Osteoblast (primary cell): Measurements from ENCODE around the gene OFD1. TPM values are rescaled to one million over a fixed set of nuclear protein-coding genes. Genes with fewer than 3 reads are reported as not detected.

ENCODE experiments used
- DNase-seq: peaks from one replicate; pipeline ENCODE4 v3.0.0; 2011; ENCODE audit warnings: low spot score, mixed read lengths; ENCODE audit not compliant: insufficient read length; ENCODE audit errors: missing footprints
- H2AFZ ChIP-seq: 2 replicates; pipeline ENCODE4 v1.6.0; 2011; ENCODE audit warnings: mild to moderate bottlenecking, low read length
- H3K27ac ChIP-seq: 2 replicates; pipeline ENCODE4 v1.5.1; 2011; ENCODE audit warnings: mild to moderate bottlenecking, low read depth, low read length, moderate library complexity
- H3K27me3 ChIP-seq: 2 replicates; pipeline ENCODE4 v1.6.0; 2012; ENCODE audit warnings: mild to moderate bottlenecking, control low read depth, inconsistent platforms, low read length, moderate library complexity; ENCODE audit not compliant: insufficient read depth
- H3K36me3 ChIP-seq: 2 replicates; pipeline ENCODE4 v1.5.1; 2011; ENCODE audit warnings: mild to moderate bottlenecking, low read length, control low read depth, moderate library complexity; ENCODE audit not compliant: insufficient read depth
- H3K4me1 ChIP-seq: 2 replicates; pipeline ENCODE4 v1.5.1; 2011; ENCODE audit warnings: mild to moderate bottlenecking, low read length, control low read depth, moderate library complexity; ENCODE audit not compliant: insufficient read depth
- H3K4me2 ChIP-seq: 2 replicates; pipeline ENCODE4 v1.6.0; 2011; ENCODE audit warnings: mild to moderate bottlenecking, low read length; ENCODE audit not compliant: insufficient read depth
- H3K4me3 ChIP-seq: fragments of 200-600 bp; sonication (generic); 3 replicates; pipeline ENCODE4 v1.5.1; 2012; ENCODE audit warnings: mild to moderate bottlenecking, low read length, inconsistent platforms; ENCODE audit not compliant: insufficient read depth
- H3K79me2 ChIP-seq: 2 replicates; pipeline ENCODE4 v1.6.0; 2012; ENCODE audit warnings: mild to moderate bottlenecking, low read length, control low read depth, inconsistent platforms; ENCODE audit not compliant: insufficient read depth
- H3K9me3 ChIP-seq: 2 replicates; pipeline ENCODE4 v1.5.1; 2011; ENCODE audit warnings: low read depth, low read length, control low read depth
- H4K20me1 ChIP-seq: 2 replicates; pipeline ENCODE4 v1.6.0; 2012; ENCODE audit warnings: mild to moderate bottlenecking, low read length, control low read depth; ENCODE audit not compliant: insufficient read depth
- total RNA-seq: library from RNA; depleted of rRNA; stranded (reverse); fragments of >200 nt; gene quantifications from 2 replicates; pipeline ENCODE4 v1.2.3, GENCODE V29; 2012
- TF ChIP-seq, protein P1 (sequence below): IDR thresholded peaks from 2 replicates; pipeline ENCODE4 v1.5.1; 2011; ENCODE audit warnings: mild to moderate bottlenecking, low read depth, low read length, moderate library complexity; ENCODE audit errors: extremely low read depth

Gene OFD1
- total RNA-seq, 1 donor, result 15.9 TPM

DNA sequence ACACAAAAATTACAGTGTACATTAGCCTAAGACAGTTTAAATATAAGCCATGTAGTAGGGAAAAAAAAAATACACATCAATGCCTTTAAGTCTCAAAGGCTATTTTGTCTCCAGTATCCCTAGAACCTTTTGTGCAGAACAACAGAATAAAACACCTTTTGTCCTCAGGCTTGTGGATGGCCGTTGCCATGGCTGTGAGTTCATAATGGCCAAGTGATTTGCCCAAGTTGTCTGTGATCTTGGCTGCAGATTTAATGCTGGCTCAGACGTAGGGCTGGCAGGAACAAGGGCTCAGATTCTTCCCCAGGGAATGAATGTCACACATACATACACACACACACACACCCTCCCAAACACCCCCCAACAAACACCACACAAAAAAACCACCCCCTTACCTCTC, 57.0 kb downstream of the OFD1 start:
- no peak for DNase-seq
- H3K4me3 ChIP-seq, result no peak overlapping the region
- no peak overlapping the region for H2AFZ ChIP-seq
- no peaks in the 10 kb centered on the region for H3K79me2 ChIP-seq
- H3K4me2 ChIP-seq, result no peak overlapping the region
- H3K36me3 ChIP-seq, result no peaks in the 10 kb centered on the region
- H3K4me1 ChIP-seq, result peaks cover 5% of the 10 kb centered on the region
- H3K9me3 ChIP-seq, result no peaks in the 10 kb centered on the region
- TF ChIP-seq, protein P1, sequence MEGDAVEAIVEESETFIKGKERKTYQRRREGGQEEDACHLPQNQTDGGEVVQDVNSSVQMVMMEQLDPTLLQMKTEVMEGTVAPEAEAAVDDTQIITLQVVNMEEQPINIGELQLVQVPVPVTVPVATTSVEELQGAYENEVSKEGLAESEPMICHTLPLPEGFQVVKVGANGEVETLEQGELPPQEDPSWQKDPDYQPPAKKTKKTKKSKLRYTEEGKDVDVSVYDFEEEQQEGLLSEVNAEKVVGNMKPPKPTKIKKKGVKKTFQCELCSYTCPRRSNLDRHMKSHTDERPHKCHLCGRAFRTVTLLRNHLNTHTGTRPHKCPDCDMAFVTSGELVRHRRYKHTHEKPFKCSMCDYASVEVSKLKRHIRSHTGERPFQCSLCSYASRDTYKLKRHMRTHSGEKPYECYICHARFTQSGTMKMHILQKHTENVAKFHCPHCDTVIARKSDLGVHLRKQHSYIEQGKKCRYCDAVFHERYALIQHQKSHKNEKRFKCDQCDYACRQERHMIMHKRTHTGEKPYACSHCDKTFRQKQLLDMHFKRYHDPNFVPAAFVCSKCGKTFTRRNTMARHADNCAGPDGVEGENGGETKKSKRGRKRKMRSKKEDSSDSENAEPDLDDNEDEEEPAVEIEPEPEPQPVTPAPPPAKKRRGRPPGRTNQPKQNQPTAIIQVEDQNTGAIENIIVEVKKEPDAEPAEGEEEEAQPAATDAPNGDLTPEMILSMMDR, result no peak
- H3K27ac ChIP-seq, result no peak overlapping the region
- H4K20me1 ChIP-seq, result no peaks in the 10 kb centered on the region
- H3K27me3 ChIP-seq, result no peaks in the 10 kb centered on the region

DNA sequence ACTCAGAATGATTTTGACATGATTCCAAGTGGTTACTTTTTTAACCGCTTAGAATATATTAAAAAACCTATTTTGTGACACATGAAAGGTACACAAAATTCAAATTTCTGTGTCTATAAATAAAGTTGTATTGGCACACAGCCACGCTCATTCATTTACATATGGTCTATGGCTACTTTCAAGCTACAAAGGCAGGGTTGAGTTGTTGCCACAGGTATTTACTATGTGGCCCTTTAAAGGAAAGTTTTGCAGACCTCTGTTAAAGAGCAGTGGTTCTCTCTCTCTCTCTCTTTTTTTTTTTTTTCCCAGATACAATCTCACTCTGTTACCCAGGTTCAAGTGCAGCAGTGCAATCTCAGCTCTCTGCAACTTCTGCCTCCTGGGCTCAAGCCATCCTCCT, 59.3 kb downstream of the OFD1 start:
- no peak for DNase-seq
- peaks cover 5% of the 10 kb centered on the region for H3K4me1 ChIP-seq
- no peaks in the 10 kb centered on the region for H3K27me3 ChIP-seq
- H3K79me2 ChIP-seq, result no peaks in the 10 kb centered on the region
- TF ChIP-seq, protein P1, result no peak
- no peak overlapping the region for H2AFZ ChIP-seq
- no peaks in the 10 kb centered on the region for H3K36me3 ChIP-seq
- H3K9me3 ChIP-seq, result no peaks in the 10 kb centered on the region
- no peak overlapping the region for H3K4me3 ChIP-seq
- no peaks in the 10 kb centered on the region for H4K20me1 ChIP-seq
- no peak overlapping the region for H3K27ac ChIP-seq
- no peak overlapping the region for H3K4me2 ChIP-seq

DNA sequence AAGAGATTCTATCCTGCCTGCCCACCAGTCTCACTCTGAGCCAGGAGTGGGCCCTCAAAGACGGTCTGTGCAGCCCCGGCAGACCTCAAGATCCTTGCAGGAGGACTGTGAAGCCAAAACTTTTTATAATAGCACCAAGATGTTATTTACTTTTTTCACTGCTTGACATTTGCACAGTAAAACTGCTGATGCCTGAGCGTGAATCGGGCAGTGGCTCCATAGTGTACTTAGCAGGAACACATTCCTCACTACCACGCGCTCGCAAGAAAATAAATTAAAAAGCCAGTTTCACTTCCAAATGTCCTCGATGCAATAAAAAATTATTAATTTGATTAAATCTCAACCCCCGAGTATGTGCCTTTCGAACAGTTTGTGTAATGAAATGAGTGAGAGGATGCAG, 59.9 kb downstream of the OFD1 start:
- Histone ChIP-seq H3K36me3 (no peaks in the 10 kb centered on the region), H3K79me2 (no peaks in the 10 kb centered on the region), H2AFZ (no peak overlapping the region), H3K4me1 (peaks cover 5% of the 10 kb centered on the region), H3K27ac (no peak overlapping the region), H4K20me1 (no peaks in the 10 kb centered on the region), H3K4me2 (no peak overlapping the region), H3K9me3 (no peaks in the 10 kb centered on the region), H3K4me3 (no peak overlapping the region), H3K27me3 (no peaks in the 10 kb centered on the region)
- DNase-seq, result no peak
- TF ChIP-seq, protein P1, result no peak

DNA sequence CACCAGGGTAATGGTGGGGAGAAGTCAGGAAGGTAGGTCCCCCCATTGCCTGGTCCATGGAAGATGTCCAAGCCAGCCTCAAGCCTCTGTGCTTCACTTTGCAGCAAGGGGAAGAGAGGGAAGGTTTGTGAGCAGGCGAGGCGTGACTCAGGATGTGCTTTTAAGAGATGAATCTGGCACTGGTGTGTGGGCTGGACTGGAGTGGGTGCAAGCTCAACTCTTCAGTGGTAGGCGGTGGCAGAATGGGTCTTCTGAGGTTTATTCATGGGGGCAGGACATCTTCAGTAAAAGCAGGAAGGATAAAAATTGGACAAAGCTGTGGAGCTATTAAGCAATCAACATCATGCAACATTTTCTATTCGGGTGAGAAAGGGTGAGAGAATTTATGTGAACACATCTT, 63.0 kb downstream of the OFD1 start:
- Histone ChIP-seq H3K4me2 (no peak overlapping the region), H3K27me3 (no peaks in the 10 kb centered on the region), H3K4me3 (no peak overlapping the region), H3K79me2 (no peaks in the 10 kb centered on the region), H3K4me1 (no peaks in the 10 kb centered on the region), H4K20me1 (no peaks in the 10 kb centered on the region), H3K27ac (no peak overlapping the region), H2AFZ (no peak overlapping the region), H3K9me3 (no peaks in the 10 kb centered on the region), H3K36me3 (no peaks in the 10 kb centered on the region)
- TF ChIP-seq, protein P1, result no peak
- no peak for DNase-seq
